ENCODE data around the gene NOX4.

The NOX4 gene

GRCh38 chr11:89490981-89491690 lies at the start of gene NOX4:
Gene NOX4, minus strand, starts transcription at chr11:89491375. Its CDS starts 129 bp downstream, at chr11:89491246.
- DNase-seq: no peak

GRCh38 chr11:89540826-89541225 lies 49.7 kb upstream of the NOX4 start:
- DNase-seq: no peak

GRCh38 chr11:89537936-89538335 lies 46.8 kb upstream of the NOX4 start:
- no peak for DNase-seq

- DNase-seq: no peak
Observed at GRCh38 chr11:89536926-89537325, 45.8 kb upstream of the NOX4 start.

GRCh38 chr11:89535221-89535620 lies 44.0 kb upstream of the NOX4 start:
- DNase-seq: no peak

GRCh38 chr11:89529626-89530380 lies 38.6 kb upstream of the NOX4 start:
- no peak for DNase-seq

- no peak for DNase-seq
Observed at GRCh38 chr11:89521792-89522191, 30.6 kb upstream of the NOX4 start.

GRCh38 chr11:89521294-89521693 lies 30.1 kb upstream of the NOX4 start:
- no peak for DNase-seq

GRCh38 chr11:89516496-89516895 lies 25.3 kb upstream of the NOX4 start:
- DNase-seq: no peak

- no peak for DNase-seq
Observed at GRCh38 chr11:89508544-89508943, 17.4 kb upstream of the NOX4 start.

GRCh38 chr11:89504270-89504669 lies 13.1 kb upstream of the NOX4 start:
- DNase-seq: no peak

- no peak for DNase-seq
Observed at GRCh38 chr11:89503422-89503821, 12.2 kb upstream of the NOX4 start.

GRCh38 chr11:89502301-89502700 lies 11.1 kb upstream of the NOX4 start:
- no peak for DNase-seq

- DNase-seq: no peak
Observed at GRCh38 chr11:89500336-89500735, 9.2 kb upstream of the NOX4 start.

- DNase-seq: no peak
Observed at GRCh38 chr11:89498845-89499448, 7.8 kb upstream of the NOX4 start.

- no peak for DNase-seq
Observed at GRCh38 chr11:89495951-89496350, 4.8 kb upstream of the NOX4 start.

GRCh38 chr11:89493431-89493830 lies 2.3 kb upstream of the NOX4 start:
- DNase-seq: no peak

- DNase-seq: no peak
Observed at GRCh38 chr11:89490602-89490980, 584 bp downstream of the NOX4 start.

- no peak for DNase-seq
Observed at GRCh38 chr11:89489930-89490329, 1.2 kb downstream of the NOX4 start.

GRCh38 chr11:89487016-89487415 lies 4.2 kb downstream of the NOX4 start:
- no peak for DNase-seq

- no peak for DNase-seq
Observed at GRCh38 chr11:89484896-89485295, 6.3 kb downstream of the NOX4 start.

GRCh38 chr11:89477175-89477574 lies 14.0 kb downstream of the NOX4 start:
- DNase-seq: no peak

GRCh38 chr11:89463266-89463780 lies 27.9 kb downstream of the NOX4 start:
- DNase-seq: no peak

GRCh38 chr11:89458716-89459115 lies 32.5 kb downstream of the NOX4 start:
- no peak for DNase-seq
